Activated T-cell treated with anti-CD3 and anti-CD28 coated beads, Interleukin-2, amount 50 U/mL, for 24 hours (primary cell): ENCODE results near the gene PDSS2.
"Not testable (repeated sequence)": the region's sequence is repeated elsewhere in the genome, so short reads cannot be mapped to it uniquely, and the experiment has no call there.

Experiments used
- DNase-seq: peaks from one replicate; pipeline ENCODE4 v3.0.0-alpha.2; 2020
- H3K27ac Mint-ChIP-seq: 2 replicates; pipeline ENCODE4 v1.8.0; 2020; ENCODE audit warnings: mild to moderate bottlenecking, mixed read lengths
- H3K27me3 Mint-ChIP-seq: 2 replicates; pipeline ENCODE4 v1.8.0; 2020; ENCODE audit warnings: mixed read lengths
- H3K36me3 Mint-ChIP-seq: 2 replicates; pipeline ENCODE4 v1.8.0; 2020; ENCODE audit warnings: low read depth, mixed read lengths
- H3K4me1 Mint-ChIP-seq: 2 replicates; pipeline ENCODE4 v1.8.0; 2020; ENCODE audit warnings: low read depth, mixed read lengths
- H3K4me3 Mint-ChIP-seq: 2 replicates; pipeline ENCODE4 v1.8.0; 2020; ENCODE audit warnings: mild to moderate bottlenecking, moderate library complexity, mixed read lengths
- H3K9me3 Mint-ChIP-seq: 2 replicates; pipeline ENCODE4 v1.8.0; 2020; ENCODE audit warnings: mixed read lengths

PDSS2 gene

DNA sequence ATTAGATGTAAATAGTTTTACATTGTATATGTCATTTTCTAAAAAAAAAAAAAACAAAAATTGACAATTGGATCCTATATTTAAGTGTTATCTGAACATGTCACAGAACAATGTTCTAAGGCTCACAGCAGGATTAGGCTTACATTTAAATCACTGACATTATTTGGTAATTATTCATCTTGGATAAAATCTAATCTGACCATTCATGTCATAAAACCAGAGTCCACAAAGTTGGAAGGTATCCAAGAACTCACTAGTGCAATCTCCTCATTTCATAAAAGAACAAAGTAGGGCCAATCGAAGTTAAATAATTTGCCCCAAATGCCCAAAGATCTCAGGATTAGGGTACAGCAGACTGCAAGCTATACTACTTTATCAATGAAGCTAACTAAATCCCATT, 73.0 kb downstream of the PDSS2 start:
- Mint-ChIP-seq H3K36me3 (peaks cover 21% of the 10 kb centered on the region), H3K27me3 (no peaks in the 10 kb centered on the region), H3K27ac (no peak overlapping the region), H3K4me3 (no peak overlapping the region), H3K9me3 (no peaks in the 10 kb centered on the region), H3K4me1 (peaks cover 16% of the 10 kb centered on the region)
- no peak for DNase-seq

GRCh38 chr6:107383705-107384104, 75.7 kb downstream of the PDSS2 start:
- DNase-seq, result no peak
- Mint-ChIP-seq H3K27me3 (no peaks in the 10 kb centered on the region), H3K9me3 (peaks cover 10% of the 10 kb centered on the region), H3K4me1 (peaks cover 9% of the 10 kb centered on the region), H3K27ac (no peak overlapping the region), H3K4me3 (no peak overlapping the region), H3K36me3 (peaks cover 29% of the 10 kb centered on the region)

GRCh38 chr6:107374264-107374663, 85.1 kb downstream of the PDSS2 start:
- Mint-ChIP-seq H3K27me3 (no peaks in the 10 kb centered on the region), H3K36me3 (peaks cover 19% of the 10 kb centered on the region), H3K4me1 (peaks cover 1% of the 10 kb centered on the region), H3K9me3 (peaks cover 7% of the 10 kb centered on the region), H3K4me3 (no peak overlapping the region), H3K27ac (no peak overlapping the region)
- no peak for DNase-seq

- H3K4me1 Mint-ChIP-seq, result peaks cover 4% of the 10 kb centered on the region
- H3K27me3 Mint-ChIP-seq, result no peaks in the 10 kb centered on the region
- no peak for DNase-seq
- H3K36me3 Mint-ChIP-seq, result peaks cover 12% of the 10 kb centered on the region
- H3K27ac Mint-ChIP-seq, result no peak overlapping the region
- H3K4me3 Mint-ChIP-seq, result no peak overlapping the region
- no peaks in the 10 kb centered on the region for H3K9me3 Mint-ChIP-seq
These were observed 89.9 kb downstream of the PDSS2 start for GRCh38 chr6:107369493-107369892.

- no peaks in the 10 kb centered on the region for H3K27me3 Mint-ChIP-seq
- H3K27ac Mint-ChIP-seq, result no peak overlapping the region
- H3K36me3 Mint-ChIP-seq, result peaks cover 18% of the 10 kb centered on the region
- peaks cover 4% of the 10 kb centered on the region for H3K4me1 Mint-ChIP-seq
- DNase-seq, result no peak
- peaks cover 4% of the 10 kb centered on the region for H3K9me3 Mint-ChIP-seq
- no peak overlapping the region for H3K4me3 Mint-ChIP-seq
These were observed 90.9 kb downstream of the PDSS2 start for GRCh38 chr6:107368471-107368870.

DNA sequence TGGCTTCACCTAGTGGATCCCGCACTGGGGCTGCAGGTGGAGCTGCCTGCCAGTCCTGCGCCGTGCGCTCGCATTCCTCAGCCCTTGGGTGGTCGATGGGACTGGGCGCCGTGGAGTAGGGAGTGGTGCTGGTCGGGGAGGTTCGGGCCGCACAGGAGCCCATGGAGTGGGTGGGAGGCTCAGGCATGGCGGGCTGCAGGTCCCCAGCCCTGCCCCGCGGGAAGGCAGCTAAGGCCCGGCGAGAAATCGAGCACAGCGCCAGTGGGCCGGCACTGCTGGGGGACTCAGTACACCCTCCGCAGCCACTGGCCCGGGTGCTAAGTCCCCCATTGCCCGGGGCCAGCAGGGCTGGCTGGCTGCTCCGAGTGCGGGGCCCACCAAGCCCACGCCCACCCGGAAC, 95.2 kb downstream of the PDSS2 start:
- not testable (repeated sequence) for DNase-seq, H3K4me3 Mint-ChIP-seq, H3K27ac Mint-ChIP-seq, H3K27me3 Mint-ChIP-seq, H3K4me1 Mint-ChIP-seq
- H3K9me3 Mint-ChIP-seq, result peaks cover 11% of the 10 kb centered on the region
- H3K36me3 Mint-ChIP-seq, result peaks cover 36% of the 10 kb centered on the region

- Mint-ChIP-seq H3K36me3 (peaks cover 34% of the 10 kb centered on the region), H3K9me3 (peaks cover 11% of the 10 kb centered on the region), H3K27ac (no peak overlapping the region), H3K4me1 (peaks cover 3% of the 10 kb centered on the region), H3K27me3 (no peaks in the 10 kb centered on the region), H3K4me3 (no peak overlapping the region)
- no peak for DNase-seq
These were observed 97.4 kb downstream of the PDSS2 start for GRCh38 chr6:107361753-107362604.

DNA sequence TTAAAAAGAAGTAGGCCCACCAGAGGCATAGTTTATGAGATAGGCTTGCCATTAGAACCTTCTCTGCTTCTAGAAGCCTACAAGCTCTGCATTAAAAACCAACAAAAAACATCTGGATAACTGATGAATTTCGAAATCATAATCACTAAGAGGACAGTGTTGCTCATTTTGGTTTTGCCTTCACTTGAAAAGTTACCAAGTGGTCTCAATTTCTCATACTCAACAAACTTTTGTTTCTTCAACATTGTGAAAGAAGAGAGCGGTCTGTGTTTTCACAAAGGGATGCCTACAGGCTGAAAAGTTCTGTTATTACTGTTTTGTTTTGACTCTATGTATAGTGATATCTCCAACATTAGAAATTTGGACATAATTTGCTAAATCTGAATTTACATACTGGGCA, 98.9 kb downstream of the PDSS2 start:
- no peak for DNase-seq

GRCh38 chr6:107357842-107358241, 101.5 kb downstream of the PDSS2 start:
- Mint-ChIP-seq H3K4me1 (no peaks in the 10 kb centered on the region), H3K27me3 (no peaks in the 10 kb centered on the region), H3K27ac (no peak overlapping the region), H3K36me3 (peaks cover 17% of the 10 kb centered on the region), H3K4me3 (no peak overlapping the region), H3K9me3 (peaks cover 1% of the 10 kb centered on the region)
- DNase-seq, result no peak

More for the DNA sequence above, 98.9 kb downstream of the PDSS2 start:
- no peak overlapping the region for H3K27ac Mint-ChIP-seq
- H3K4me3 Mint-ChIP-seq, result no peak overlapping the region
- peaks cover 34% of the 10 kb centered on the region for H3K36me3 Mint-ChIP-seq
- no peaks in the 10 kb centered on the region for H3K27me3 Mint-ChIP-seq
- peaks cover 11% of the 10 kb centered on the region for H3K9me3 Mint-ChIP-seq
- no peaks in the 10 kb centered on the region for H3K4me1 Mint-ChIP-seq

- no peaks in the 10 kb centered on the region for H3K9me3 Mint-ChIP-seq
- H3K27ac Mint-ChIP-seq, result no peak overlapping the region
- no peak overlapping the region for H3K4me3 Mint-ChIP-seq
- H3K27me3 Mint-ChIP-seq, result no peaks in the 10 kb centered on the region
- H3K4me1 Mint-ChIP-seq, result no peaks in the 10 kb centered on the region
- no peak for DNase-seq
- peaks cover 8% of the 10 kb centered on the region for H3K36me3 Mint-ChIP-seq
These were observed 102.3 kb downstream of the PDSS2 start for GRCh38 chr6:107357031-107357430.

DNA sequence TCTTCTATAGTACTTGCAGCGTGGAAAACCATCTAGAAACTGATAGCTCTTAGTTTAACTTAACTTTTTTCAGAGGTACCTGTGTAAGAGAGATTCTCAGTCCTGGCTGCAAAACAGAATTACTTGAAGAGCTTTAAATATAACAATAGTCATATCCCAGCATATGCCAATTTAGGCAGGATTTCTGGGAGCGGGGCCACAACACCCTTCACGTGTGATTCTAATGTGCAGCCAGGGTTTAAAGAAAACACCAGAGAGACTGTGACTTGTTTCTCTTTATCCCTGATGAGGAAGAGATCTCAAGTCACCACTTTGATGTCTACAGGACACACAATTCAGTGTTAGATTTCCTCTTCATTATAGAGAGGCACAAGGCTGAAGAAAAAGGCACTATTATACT, 103.7 kb downstream of the PDSS2 start:
- Mint-ChIP-seq H3K36me3 (peaks cover 1% of the 10 kb centered on the region), H3K27me3 (no peaks in the 10 kb centered on the region), H3K4me3 (no peak overlapping the region), H3K27ac (no peak overlapping the region), H3K4me1 (no peaks in the 10 kb centered on the region), H3K9me3 (no peaks in the 10 kb centered on the region)
- DNase-seq, result no peak

- H3K9me3 Mint-ChIP-seq, result no peaks in the 10 kb centered on the region
- no peaks in the 10 kb centered on the region for H3K27me3 Mint-ChIP-seq
- no peaks in the 10 kb centered on the region for H3K4me1 Mint-ChIP-seq
- H3K27ac Mint-ChIP-seq, result no peak overlapping the region
- no peaks in the 10 kb centered on the region for H3K36me3 Mint-ChIP-seq
- H3K4me3 Mint-ChIP-seq, result no peak overlapping the region
- DNase-seq, result no peak
These were observed 104.9 kb downstream of the PDSS2 start for GRCh38 chr6:107354451-107354850.

DNA sequence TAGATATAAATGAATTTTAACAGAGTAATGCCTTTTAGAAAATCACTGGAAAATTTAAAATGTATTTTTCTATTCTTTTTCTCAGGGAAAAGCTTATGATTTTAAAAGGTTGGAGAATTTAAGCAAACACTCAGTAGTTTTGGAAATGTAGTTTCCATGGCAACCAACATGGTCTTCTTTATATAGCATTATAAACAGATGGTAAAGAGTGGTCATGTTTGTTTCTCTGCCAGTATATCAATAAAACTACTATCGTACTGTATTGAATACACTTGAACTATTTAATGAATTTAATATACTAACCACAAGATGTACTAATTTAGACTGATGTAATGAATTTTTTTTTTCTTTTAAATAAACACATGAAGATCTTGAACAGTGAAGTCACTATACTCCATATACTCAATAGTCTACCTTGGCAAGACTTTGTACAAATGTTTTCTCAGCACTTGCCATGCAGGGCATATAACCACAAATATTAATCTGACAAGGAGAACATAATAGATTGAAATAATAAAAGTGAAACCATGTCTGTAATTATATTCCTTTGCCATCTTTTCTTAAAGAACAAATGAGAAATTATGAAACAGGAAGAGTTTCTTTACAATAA, 105.5 kb downstream of the PDSS2 start:
- Mint-ChIP-seq H3K4me1 (no peaks in the 10 kb centered on the region), H3K27me3 (no peaks in the 10 kb centered on the region), H3K9me3 (no peaks in the 10 kb centered on the region), H3K4me3 (no peak overlapping the region), H3K36me3 (no peaks in the 10 kb centered on the region), H3K27ac (no peak overlapping the region)
- no peak for DNase-seq

- no peak overlapping the region for H3K4me3 Mint-ChIP-seq
- no peaks in the 10 kb centered on the region for H3K27me3 Mint-ChIP-seq
- no peak for DNase-seq
- no peaks in the 10 kb centered on the region for H3K4me1 Mint-ChIP-seq
- no peaks in the 10 kb centered on the region for H3K9me3 Mint-ChIP-seq
- H3K36me3 Mint-ChIP-seq, result no peaks in the 10 kb centered on the region
- no peak overlapping the region for H3K27ac Mint-ChIP-seq
These were observed 111.1 kb downstream of the PDSS2 start for GRCh38 chr6:107348224-107348623.

GRCh38 chr6:107345393-107345792, 114.0 kb downstream of the PDSS2 start:
- Mint-ChIP-seq H3K9me3 (no peaks in the 10 kb centered on the region), H3K27ac (no peak overlapping the region), H3K4me3 (no peak overlapping the region), H3K36me3 (no peaks in the 10 kb centered on the region), H3K4me1 (no peaks in the 10 kb centered on the region), H3K27me3 (no peaks in the 10 kb centered on the region)
- no peak for DNase-seq
